Gastroesophageal sphincter (tissue), 3 donors: ENCODE results near the gene CSNK2A1.

Source experiments
- POLR2A ChIP-seq, 2 donors: fragments of 450-650 bp; IDR thresholded peaks; one replicate each; pipeline ENCODE4 v1.6.1; 2017; ENCODE audit warnings: antibody characterized with exemption in 2 of 2, mild to moderate bottlenecking in 2 of 2, moderate library complexity in 1 of 2
- POLR2AphosphoS5 ChIP-seq: sonication (generic); formaldehyde crosslinking; IDR thresholded peaks from one replicate; pipeline ENCODE4 v1.6.1; 2017; ENCODE audit warnings: antibody characterized with exemption
- TF ChIP-seq, protein P1 (sequence below), 4 experiments: fragments of 200-600 bp in 2 of 4; fragments of 450-650 bp in 2 of 4; sonication (generic) in 1 of 4; IDR thresholded peaks; one replicate each; pipeline ENCODE4 v1.5.1; 2017 to 2019; ENCODE audit warnings: antibody characterized with exemption in 4 of 4, mild to moderate bottlenecking in 2 of 4, moderate library complexity in 2 of 4

DNA sequence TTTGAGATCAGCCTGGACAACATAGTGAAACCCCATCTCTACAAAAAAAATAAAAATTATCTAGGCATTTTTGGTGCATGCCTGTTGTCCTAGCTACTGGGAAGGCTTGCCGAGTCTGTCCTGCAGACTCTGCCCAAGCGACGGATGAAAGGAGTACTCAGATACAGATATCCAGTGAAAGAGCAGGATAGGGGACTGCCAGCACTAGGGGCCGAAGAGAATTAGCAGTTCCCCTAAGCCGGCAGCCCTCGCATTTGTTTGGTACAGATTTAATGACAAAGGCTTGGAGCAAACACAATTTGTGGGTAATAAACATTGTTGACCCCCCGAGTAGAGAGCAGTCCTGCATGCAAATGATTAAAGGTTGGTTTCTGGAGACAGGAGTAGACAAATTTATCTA is 75.8 kb downstream of the CSNK2A1 start:
- TF ChIP-seq, protein P1, sequence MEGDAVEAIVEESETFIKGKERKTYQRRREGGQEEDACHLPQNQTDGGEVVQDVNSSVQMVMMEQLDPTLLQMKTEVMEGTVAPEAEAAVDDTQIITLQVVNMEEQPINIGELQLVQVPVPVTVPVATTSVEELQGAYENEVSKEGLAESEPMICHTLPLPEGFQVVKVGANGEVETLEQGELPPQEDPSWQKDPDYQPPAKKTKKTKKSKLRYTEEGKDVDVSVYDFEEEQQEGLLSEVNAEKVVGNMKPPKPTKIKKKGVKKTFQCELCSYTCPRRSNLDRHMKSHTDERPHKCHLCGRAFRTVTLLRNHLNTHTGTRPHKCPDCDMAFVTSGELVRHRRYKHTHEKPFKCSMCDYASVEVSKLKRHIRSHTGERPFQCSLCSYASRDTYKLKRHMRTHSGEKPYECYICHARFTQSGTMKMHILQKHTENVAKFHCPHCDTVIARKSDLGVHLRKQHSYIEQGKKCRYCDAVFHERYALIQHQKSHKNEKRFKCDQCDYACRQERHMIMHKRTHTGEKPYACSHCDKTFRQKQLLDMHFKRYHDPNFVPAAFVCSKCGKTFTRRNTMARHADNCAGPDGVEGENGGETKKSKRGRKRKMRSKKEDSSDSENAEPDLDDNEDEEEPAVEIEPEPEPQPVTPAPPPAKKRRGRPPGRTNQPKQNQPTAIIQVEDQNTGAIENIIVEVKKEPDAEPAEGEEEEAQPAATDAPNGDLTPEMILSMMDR (IDR thresholded peaks at IDR 0.05) = no peak
- TF ChIP-seq POLR2A (IDR thresholded peaks at IDR 0.05) (no peak), POLR2AphosphoS5 (no peak)
